Stimulated activated CD8-positive, alpha-beta memory T cell treated with anti-CD3 and anti-CD28 coated beads, Interleukin-12 subunit alpha, Interleukin-12 subunit beta, amount 100 ng/mL, for 4 hours (primary cell): ENCODE results near the gene AP1AR.
"Not testable (repeated sequence)": the region's sequence is repeated elsewhere in the genome, so short reads cannot be mapped to it uniquely, and the experiment has no call there.

ENCODE experiments used
- DNase-seq: peaks from one replicate; pipeline ENCODE4 v3.0.0-alpha.2; 2020; ENCODE audit warnings: low read depth

AP1AR gene

DNA sequence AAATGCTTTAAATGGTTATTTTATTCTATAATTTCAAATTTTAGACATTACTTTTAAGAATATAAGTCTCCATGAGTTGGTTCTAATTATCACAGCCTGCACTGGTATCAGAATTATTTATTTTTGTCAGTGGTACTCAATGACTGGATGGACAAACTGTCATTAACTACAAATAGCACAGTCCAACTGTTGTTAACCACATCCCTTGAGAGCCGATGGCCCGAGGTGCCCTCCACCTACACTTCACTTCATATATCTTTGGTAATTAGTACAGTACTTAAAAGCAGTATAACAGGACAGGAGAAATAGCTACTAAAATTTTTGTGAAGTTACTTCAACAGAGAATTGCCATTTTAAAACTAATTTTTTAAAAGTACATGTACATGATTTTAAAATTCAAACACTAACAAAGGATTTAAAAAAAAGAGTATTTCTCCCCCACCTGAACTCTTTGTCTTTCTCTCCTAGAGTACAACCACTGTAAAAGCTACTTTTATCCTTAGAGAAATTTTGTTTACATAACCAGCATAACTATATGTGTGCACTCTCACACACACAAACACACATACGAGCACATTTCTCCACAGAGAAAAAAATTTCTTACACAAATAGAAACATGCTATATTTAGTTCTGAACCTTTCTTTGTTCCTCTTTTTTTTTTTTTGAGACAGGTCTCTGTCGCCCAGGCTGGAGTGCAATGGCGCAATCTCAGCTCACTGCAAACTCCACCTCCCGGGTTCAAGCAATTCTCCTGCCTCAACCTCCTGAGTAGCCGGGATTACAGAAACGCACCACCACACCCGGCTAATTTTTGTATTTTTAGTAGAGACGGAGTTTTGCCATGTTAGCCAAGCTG, 47.7 kb downstream of the AP1AR start:
- no peak for DNase-seq

- no peak for DNase-seq
These were observed 48.3 kb downstream of the AP1AR start for GRCh38 chr4:112279882-112280315.

GRCh38 chr4:112280386-112281056, 48.9 kb downstream of the AP1AR start:
- no peak for DNase-seq

- DNase-seq, result not testable (repeated sequence)
These were observed 50.4 kb downstream of the AP1AR start for GRCh38 chr4:112281895-112282398.

- DNase-seq, result no peak
These were observed 51.5 kb downstream of the AP1AR start for GRCh38 chr4:112282860-112283667.

GRCh38 chr4:112284166-112284565, 52.6 kb downstream of the AP1AR start:
- no peak for DNase-seq

DNA sequence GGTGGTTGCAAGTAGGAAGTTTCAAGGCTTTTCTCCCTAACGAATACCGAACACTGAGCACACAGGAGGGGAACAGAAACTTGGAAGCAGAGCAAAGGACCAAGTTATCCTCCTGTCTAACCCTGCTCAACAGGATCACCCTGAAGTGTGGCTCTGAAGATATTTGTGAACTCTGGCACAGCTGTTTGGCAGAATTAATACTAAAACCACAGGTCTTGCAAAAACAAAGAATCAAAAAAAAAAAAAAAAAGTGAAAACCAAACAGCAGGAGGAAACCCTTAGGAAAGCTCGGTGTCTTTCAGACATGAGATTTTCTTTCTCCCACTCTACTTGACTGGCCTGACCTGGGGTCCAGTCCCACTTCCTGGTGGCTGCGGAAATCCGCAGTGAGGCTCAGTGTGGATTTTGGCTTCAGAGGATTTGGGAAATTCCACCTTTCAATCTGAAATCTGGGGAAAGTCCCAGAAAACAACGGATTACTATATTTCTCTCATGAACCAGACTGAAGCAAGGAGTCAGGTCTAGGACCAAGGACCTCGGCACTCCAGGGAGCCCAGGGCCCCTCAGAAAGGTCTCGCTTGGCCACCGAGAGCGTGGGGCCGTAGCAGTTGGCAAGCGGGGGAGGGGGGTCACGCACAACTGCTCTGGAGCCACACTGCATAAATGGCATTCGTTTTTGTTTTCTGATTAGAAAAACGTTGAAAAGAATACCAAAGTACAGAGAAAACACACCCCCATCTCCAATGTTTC, 53.2 kb downstream of the AP1AR start:
- no peak for DNase-seq

DNA sequence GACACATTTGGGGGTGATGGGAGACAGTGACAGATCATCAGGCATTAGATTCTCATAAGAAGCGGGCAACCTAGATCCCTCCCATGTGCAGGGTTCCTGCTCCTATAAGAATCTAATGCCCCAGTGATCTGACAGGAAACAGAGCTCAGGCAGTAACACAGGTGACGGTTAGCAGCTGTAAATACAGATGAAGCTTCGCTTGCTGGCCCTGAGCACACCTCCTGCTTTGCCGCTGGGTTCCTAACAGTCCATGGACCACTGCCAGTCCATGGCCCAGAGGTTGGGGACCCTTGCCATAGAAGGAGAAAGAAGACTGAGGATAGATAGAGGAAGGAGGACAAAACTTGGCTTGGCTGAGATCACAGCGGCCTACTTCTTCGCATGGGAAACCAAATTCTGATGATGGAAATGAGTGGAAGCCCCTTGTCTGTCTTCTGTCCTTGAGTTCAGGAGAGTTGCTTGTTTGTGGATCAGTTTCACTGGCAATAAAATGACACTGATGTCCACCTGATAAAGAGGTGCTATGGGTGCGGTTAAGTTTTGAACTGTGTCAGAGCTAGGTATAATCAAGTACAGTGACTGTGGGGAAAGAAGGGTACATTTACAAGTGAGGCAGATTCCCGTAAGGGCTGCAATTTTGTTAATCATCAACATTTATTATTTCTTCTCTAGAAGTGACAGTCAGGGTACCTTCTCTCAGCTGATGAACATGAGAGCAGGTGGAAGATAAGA, 55.8 kb downstream of the AP1AR start:
- DNase-seq, result no peak

GRCh38 chr4:112288455-112288854, 56.9 kb downstream of the AP1AR start:
- no peak for DNase-seq

GRCh38 chr4:112289407-112290253, 58.0 kb downstream of the AP1AR start:
- DNase-seq, result no peak

DNA sequence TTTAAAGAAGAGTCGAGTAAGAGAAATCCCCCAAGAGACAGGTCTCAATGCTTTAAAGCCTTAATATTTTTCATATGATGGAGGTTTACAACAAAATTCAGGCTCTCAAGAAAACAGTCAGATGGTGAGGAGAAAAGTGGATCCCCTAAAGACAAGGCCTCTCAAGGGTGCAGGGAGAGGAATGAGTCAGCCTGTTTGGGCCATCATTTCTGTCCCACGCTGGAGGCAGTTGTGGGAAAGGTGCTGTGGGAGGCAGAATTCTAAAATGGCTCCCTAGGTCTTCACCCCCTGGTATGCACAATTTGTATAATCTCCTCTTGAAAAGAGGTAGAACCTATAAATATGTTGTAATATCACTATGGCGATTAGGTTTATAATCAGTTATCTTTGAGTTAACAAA, 58.8 kb downstream of the AP1AR start:
- no peak for DNase-seq

DNA sequence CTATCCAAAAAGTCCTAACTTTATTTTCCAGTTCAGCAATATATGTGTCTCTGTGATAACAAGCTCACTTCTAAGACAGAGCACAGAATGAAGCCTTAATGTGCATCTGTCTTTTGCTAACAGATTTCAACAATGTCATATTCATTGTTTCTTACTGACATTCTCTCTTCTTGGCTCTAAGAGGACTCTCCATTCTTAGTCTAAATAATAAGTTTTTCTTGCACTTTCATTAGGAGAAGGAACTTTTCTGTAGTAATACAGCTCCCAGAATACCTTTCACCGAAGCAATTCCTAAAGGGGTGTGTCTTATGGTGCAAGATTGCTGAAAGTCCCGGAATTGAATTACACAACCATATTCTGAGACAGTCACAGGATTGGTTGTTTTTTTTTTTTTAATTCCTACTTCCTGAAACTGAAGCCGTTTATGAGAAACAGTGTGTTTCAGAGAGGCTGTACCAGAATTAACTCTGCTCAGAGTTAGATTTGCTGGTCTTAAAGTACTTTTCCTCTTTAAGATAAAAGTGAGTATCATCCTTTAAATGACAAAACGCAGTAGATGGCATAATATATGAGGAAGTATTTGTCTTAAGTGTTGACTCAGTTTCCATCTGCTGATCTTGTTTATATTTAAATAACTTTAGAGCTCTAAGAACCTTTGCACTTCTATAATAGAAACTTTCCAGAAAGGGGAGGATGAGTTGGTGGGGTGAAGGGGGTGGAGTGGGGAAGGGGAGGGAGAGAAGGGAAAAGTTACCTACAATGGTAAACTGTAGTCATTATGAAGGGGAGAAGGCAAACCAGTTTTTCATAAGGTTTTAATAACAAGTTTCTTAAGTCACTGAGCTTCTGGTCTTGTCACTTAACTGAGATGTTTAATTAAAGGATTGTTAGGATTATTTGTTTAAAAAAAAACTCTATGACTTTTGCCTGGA, 65.6 kb downstream of the AP1AR start, which contains the start of gene ALPK1:
TSS of gene ALPK1 (plus strand) at position 421 of the 932 bp plus-strand sequence.
- no peak for DNase-seq

DNA sequence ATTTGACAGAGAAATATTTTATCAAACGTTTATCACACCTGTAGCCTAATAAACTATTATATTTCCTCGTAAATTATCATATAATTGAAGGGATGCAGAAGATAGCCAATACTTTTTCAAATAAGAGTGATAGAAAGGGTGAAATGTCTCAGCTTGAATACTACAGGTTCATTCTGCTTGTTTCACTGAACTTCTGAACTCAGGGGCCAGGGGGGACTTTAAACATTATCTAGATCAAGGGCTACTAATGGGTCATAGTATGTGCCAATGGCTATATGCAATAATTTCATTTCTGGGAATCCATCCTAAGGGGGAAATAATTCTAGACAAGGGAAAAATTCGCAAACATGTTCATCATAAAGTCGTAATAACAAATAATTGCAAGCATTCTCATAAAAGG, 68.1 kb downstream of the AP1AR start:
- no peak for DNase-seq

GRCh38 chr4:112302320-112303274, 71.0 kb downstream of the AP1AR start:
- no peak for DNase-seq

DNA sequence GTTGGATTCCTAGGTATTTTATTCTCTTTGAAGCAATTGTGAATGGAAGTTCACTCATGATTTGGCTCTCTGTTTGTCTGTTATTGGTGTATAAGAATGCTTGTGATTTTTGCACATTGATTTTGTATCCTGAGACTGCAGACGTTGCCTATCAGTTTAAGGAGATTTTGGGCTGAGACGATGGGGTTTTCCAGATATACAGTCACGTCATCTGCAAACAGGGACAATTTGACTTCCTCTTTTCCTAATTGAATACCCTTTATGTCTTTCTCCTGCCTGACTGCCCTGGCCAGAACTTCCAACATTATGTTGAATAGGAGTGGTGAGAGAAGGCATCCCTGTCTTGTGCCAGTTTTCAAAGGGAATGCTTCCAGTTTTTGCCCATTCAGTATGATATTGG, 73.9 kb downstream of the AP1AR start:
- DNase-seq, result not testable (repeated sequence)

DNA sequence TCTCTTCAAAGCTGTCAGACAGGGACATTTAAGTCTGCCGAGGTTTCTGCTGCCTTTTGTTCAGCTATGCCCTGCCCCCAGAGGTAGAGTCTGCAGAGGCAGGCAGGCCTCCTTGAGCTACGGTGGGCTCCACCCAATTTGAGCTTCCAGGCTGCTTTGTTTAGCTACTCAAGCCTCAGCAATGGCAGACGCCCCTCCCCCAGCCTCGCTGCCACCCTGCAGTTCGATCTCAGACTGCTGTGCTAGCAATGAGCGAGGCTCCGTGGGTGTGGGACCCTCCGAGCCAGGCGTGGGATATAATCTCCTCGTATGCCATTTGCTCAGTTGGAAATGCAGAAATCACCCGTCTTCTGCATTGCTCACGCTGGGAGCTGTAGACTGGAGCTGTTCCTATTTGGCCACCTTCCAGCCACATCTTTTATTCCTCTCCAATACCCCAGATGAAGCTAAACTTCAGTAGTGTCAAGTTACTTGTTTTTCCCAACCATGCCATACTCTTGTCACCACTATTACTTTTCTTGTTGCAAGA, 77.7 kb downstream of the AP1AR start:
- not testable (repeated sequence) for DNase-seq

DNA sequence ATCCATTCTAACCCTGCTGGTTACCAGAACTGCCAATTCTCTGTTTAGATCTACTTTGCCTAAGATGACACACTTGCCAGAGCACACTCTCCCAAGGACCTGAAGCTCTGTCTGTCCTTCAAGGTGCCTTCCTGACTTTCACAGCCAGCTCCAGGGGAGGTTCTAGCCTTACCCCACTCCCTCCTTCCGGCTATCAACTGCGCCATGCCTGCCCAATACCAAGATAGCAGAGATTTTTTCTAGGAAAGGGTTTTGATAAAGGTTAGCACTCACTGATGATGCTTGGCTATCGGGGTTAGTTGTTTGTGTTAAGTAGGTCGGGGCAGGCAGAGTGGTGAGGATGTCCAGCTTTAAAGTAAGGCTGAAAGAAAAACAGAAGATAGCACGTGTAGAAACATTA, 79.9 kb downstream of the AP1AR start:
- no peak for DNase-seq
